ENCODE measurements around the gene DLG2. TPM values are rescaled to one million over a fixed set of nuclear protein-coding genes. Genes with fewer than 3 reads are reported as not detected.

Gene DLG2
- total RNA-seq, 4 donors from 2014 or later = 37.9 to 71.5 (median 44.9) TPM

DNA sequence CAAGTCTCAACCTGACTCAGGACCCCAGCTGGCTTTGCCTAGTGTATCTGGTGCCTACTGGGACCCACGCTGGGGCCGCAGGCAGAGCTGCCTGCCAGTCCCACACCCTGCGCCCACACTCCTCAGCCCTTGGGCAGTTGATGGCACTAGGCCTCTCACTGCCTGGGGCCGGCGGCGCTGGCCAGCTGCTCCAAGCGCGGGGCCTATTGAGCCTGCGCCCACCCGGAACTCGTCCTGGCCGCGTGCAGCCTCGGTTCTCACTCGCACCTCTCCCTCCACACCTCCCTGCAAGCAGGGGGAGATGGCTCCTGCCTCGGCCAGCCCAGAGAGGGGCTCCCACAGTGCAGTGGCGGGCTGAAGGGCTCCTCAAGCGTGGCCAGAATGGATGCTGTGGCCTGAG, 1432.4 kb downstream of the DLG2 start:
- 95% methylated on average over 7 of the region's 18 CpGs for WGBS
- TF ChIP-seq POLR2AphosphoS5 (IDR thresholded peaks at IDR 0.05) (no peak), POLR2A (IDR thresholded peaks at IDR 0.05) (no peak), EP300 (IDR thresholded peaks at IDR 0.05) (no peak)
- TF ChIP-seq, protein P1, sequence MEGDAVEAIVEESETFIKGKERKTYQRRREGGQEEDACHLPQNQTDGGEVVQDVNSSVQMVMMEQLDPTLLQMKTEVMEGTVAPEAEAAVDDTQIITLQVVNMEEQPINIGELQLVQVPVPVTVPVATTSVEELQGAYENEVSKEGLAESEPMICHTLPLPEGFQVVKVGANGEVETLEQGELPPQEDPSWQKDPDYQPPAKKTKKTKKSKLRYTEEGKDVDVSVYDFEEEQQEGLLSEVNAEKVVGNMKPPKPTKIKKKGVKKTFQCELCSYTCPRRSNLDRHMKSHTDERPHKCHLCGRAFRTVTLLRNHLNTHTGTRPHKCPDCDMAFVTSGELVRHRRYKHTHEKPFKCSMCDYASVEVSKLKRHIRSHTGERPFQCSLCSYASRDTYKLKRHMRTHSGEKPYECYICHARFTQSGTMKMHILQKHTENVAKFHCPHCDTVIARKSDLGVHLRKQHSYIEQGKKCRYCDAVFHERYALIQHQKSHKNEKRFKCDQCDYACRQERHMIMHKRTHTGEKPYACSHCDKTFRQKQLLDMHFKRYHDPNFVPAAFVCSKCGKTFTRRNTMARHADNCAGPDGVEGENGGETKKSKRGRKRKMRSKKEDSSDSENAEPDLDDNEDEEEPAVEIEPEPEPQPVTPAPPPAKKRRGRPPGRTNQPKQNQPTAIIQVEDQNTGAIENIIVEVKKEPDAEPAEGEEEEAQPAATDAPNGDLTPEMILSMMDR (IDR thresholded peaks at IDR 0.05) = no peak

DNA sequence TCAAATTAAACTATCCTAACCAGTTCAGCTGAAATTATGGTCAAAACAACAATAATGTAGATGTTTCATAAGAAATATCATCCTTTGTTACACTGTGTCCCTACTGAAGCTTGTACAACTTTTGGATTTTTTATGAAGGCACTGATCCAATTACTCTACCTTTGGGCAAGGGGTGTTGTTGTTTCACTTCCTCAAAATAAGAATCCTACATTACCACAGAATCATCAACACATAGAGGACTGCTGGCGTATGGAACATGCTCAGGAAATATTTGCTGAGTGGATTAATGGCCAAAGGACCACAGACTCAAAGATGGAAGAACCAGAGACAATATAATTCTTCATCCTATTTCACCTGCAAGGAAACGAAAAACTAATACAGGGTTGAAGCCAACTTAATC, 1433.4 kb downstream of the DLG2 start:
- Histone ChIP-seq H3K27me3 (no peaks in the 10 kb centered on the region), H3K9me3 (peaks cover 5% of the 10 kb centered on the region), H3K4me1 (no peaks in the 10 kb centered on the region), H3K4me3 (no peak overlapping the region), H3K36me3 (no peaks in the 10 kb centered on the region), H3K27ac (no peak overlapping the region)
- DNase-seq (ENCODE audit: low spot score in 2 of 2) = no peak
- TF ChIP-seq EP300 (IDR thresholded peaks at IDR 0.05) = no peak
- TF ChIP-seq, protein P1 (IDR thresholded peaks at IDR 0.05) = no peak
- no peak for TF ChIP-seq POLR2A (IDR thresholded peaks at IDR 0.05)
- no peak for TF ChIP-seq POLR2AphosphoS5 (IDR thresholded peaks at IDR 0.05)
- WGBS = 76% methylated on average over 2 of the region's 2 CpGs

More for the DNA sequence above, 1432.4 kb downstream of the DLG2 start:
- Histone ChIP-seq H3K27ac (no peak overlapping the region), H3K4me1 (no peaks in the 10 kb centered on the region), H3K36me3 (no peaks in the 10 kb centered on the region), H3K27me3 (no peaks in the 10 kb centered on the region), H3K4me3 (no peak overlapping the region), H3K9me3 (peaks cover 5% of the 10 kb centered on the region)
- DNase-seq (ENCODE audit: low spot score in 2 of 2) = no peak

DNA sequence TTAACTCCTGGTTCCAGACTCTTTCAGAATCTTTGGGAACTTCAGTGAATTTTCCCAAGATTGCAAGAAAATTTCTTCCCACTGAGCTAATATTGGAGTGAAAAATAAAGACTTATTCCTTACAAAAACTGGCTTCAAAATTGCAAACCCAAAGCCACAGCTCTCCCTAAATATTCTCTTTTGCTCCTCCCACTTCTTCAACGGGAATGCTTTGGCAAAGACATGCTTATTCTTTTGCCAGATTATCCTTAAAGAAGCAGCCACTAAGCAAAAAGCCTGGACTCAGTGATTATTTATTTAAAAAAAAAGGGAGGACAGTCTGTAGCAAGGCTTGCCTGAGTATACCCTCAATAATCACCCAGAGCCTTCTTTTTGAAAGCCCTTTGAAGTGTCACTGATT, 1438.6 kb downstream of the DLG2 start:
- no peaks in the 10 kb centered on the region for H3K9me3 ChIP-seq
- H3K4me1 ChIP-seq = no peaks in the 10 kb centered on the region
- no peak for TF ChIP-seq POLR2AphosphoS5 (IDR thresholded peaks at IDR 0.05)
- no peaks in the 10 kb centered on the region for H3K27me3 ChIP-seq
- 6% methylated on average over 1 of the region's 1 CpG for WGBS
- DNase-seq (ENCODE audit: low spot score in 2 of 2) = no peak
- H3K27ac ChIP-seq = no peak overlapping the region
- H3K4me3 ChIP-seq = no peak overlapping the region
- H3K36me3 ChIP-seq = no peaks in the 10 kb centered on the region

DNA sequence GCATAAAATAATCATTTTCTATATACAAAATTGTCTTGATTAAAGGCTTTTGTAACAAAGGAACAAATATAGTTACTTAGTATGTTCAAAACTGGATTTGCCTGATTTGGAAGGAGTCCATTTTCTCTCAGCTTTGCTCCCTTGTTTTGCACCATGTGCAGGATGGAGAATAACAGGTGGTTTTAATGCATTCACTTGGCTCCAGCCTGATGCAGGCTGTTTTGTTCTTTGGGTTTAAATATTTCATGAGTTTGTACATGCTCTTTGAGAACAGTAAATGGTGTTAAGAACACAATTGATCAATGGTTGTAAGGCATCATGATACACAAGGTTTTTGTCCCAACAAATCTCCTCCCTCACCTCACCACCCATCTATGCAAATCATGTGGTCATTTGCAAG, 1454.1 kb downstream of the DLG2 start:
- Histone ChIP-seq H3K27ac (no peak overlapping the region), H3K36me3 (no peaks in the 10 kb centered on the region), H3K4me3 (no peak overlapping the region), H3K4me1 (no peaks in the 10 kb centered on the region), H3K9me3 (no peaks in the 10 kb centered on the region), H3K27me3 (no peaks in the 10 kb centered on the region)
- TF ChIP-seq EP300 (IDR thresholded peaks at IDR 0.05) = no peak
- no peak for TF ChIP-seq POLR2AphosphoS5 (IDR thresholded peaks at IDR 0.05)
- TF ChIP-seq POLR2A (IDR thresholded peaks at IDR 0.05) = no peak
- TF ChIP-seq, protein P1 (IDR thresholded peaks at IDR 0.05) = no peak
- DNase-seq (ENCODE audit: low spot score in 2 of 2) = no peak

DNA sequence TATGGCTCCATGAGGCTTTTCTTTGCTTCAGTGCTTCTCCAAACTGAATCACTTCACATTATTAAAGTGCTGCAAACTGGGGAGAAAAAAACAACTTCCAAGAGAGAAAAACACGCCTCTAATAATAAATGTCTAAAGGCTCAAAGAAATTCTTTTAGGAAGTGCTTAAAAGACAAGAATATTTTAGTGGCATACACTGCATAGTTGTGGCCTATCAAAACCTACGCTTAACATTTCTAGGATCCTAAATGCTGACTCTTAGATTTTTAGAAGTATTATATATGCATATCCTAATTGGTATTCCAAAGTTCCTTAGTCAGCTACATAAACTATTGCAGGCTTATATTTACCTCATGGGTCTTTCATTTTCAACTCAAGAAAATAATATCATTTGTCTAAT, 1462.0 kb downstream of the DLG2 start:
- Histone ChIP-seq H3K36me3 (no peaks in the 10 kb centered on the region), H3K9me3 (no peaks in the 10 kb centered on the region), H3K27ac (no peak overlapping the region), H3K27me3 (no peaks in the 10 kb centered on the region), H3K4me1 (no peaks in the 10 kb centered on the region), H3K4me3 (no peak overlapping the region)
- 80% methylated on average over 2 of the region's 2 CpGs for WGBS
- TF ChIP-seq, protein P1 (IDR thresholded peaks at IDR 0.05) = no peak
- TF ChIP-seq POLR2AphosphoS5 (IDR thresholded peaks at IDR 0.05) (no peak), EP300 (IDR thresholded peaks at IDR 0.05) (no peak), POLR2A (IDR thresholded peaks at IDR 0.05) (no peak)
- no peak for DNase-seq (ENCODE audit: low spot score in 2 of 2)

DNA sequence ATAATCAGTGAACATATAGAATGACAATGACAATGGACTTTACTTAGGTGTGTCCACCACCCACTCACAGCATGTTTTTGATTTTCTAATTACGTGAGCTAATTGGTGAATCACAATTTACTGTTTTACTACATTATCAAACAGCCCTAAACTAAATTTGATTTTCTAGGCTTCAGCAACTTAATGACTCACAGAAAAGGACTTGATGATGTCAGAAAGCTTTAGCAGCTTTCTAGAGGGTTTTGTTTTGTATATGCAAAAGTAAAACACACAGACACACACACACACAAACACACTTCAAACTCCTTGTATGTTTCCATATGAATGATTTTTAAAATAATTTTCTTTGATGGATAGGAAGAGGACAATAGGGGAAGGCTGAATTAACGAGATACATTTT, 1462.4 kb downstream of the DLG2 start:
- 75% methylated on average over 2 of the region's 2 CpGs for WGBS
- H3K27me3 ChIP-seq = no peaks in the 10 kb centered on the region
- no peaks in the 10 kb centered on the region for H3K36me3 ChIP-seq
- no peaks in the 10 kb centered on the region for H3K9me3 ChIP-seq
- no peak for DNase-seq (ENCODE audit: low spot score in 2 of 2)
- H3K27ac ChIP-seq = no peak overlapping the region
- no peaks in the 10 kb centered on the region for H3K4me1 ChIP-seq
- TF ChIP-seq, protein P1 (IDR thresholded peaks at IDR 0.05) = no peak
- no peak for TF ChIP-seq EP300 (IDR thresholded peaks at IDR 0.05)
- TF ChIP-seq POLR2A (IDR thresholded peaks at IDR 0.05) = no peak
- TF ChIP-seq POLR2AphosphoS5 (IDR thresholded peaks at IDR 0.05) = no peak
- H3K4me3 ChIP-seq = no peak overlapping the region

Measured in suprapubic skin (tissue), 4 donors.